DMS114 treated with DMSO at 0.1 percent for 48 hours (cell line): ENCODE data around the gene NEK9.
"Not testable (repeated sequence)": the region's sequence is repeated elsewhere in the genome, so short reads cannot be mapped to it uniquely, and the experiment has no call there.

Experiments
- DNase-seq: peaks from one replicate; lab custom pipeline; 2025; ENCODE audit not compliant: unreplicated experiment; lab: John Stamatoyannopoulos, UW

The NEK9 gene

DNA sequence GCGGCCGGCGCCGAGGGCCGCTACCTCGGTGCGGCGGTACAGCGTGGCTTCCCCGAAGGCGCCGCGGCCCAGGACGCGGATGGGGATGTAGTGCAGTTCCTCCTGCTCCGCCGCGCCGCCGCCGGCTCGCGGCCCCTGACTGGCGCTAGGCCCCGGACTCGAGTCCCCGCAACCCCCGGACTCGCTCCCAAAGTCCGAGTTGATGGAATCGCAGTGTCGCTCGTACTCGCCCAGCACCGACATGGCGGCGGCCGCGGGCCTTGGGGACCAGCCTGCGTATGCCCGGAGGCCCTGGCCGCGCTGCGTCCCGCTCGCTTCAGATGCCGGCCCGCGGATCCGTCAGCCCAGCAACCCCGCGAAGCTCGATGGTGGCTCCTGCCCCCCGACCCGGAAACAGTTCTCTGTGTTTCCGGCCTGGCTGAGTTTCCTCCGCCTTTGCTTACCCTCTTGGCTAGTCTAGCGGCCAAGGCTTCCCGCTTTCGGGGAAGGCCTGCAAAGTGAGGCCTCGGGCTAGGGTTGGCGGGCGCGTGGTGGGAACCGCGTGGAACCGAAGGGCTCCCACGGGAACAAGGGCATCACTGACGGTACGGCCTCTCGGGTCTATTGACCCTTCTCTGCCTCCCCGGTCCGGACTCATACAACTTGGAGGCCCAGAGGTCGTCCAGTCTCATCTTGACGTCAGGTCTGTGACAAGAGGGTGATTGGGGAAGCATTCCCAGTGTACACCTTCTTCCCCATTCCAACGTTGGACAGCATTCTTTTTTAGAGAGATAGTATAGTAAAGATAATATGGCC, at the start of gene NEK9:
NEK9 (minus strand) TSS at position 370 of the 795 bp plus-strand sequence; CDS start at position 243, 127 bp downstream.
- peak; percentile 74 for DNase-seq

DNA sequence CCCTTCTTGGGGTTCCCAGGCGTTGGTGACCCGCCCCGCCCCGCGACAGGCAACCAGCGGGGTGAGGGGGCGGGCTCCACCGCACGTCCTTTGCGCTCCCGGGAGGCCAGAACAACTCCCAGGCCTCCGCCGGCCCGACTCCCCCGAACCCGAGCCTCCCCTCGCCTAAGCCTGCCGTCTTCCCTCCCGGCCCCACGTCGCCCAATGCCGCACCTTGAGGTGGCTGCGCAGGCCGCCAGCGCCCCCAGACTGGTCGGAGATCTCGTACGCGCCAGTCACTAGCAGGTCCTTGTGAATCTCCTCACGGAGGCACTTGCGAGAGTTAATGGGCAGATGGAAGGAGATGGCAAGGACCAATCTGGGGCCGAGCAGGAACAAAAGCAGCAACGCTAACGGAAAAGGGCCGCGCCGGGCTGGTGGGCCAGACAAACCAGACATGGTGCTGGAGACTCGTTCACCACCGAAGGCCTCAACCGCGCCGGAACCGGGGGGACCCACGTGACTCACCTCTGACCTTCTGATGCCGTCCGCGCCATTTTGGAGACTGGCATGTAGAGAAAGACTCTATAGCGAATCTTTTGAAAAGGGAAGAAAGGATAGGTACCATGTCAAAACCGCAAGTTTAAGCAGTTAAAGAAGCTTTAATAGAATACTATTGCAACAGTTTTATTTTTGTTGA, 49.4 kb upstream of the NEK9 start, which contains the start of gene TMED10:
TMED10 (minus strand) TSS at position 471 of the 679 bp plus-strand sequence; CDS start at position 438, 33 bp downstream.
- DNase-seq, result peak; percentile 87

GRCh38 chr14:75175677-75176141, 48.9 kb upstream of the NEK9 start:
- no peak for DNase-seq

DNA sequence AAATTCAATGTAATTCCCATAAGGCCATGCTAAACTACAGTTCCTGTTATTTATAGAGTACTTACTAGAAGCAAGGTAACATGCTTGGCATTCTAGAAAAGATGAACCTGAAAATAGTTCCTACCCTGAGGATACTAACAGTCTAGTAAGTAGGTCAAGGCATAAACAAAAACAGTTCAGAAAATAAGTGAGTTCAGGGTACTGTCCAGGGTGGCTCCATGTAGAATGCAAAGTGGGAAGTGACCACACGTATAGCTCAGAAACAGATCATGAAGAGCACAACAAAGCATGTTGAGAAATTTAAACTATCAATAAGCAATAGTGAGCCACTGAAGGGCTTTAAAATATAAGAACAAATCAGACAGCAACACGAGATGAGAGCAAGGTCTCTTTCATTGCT, 47.2 kb upstream of the NEK9 start:
- DNase-seq, result no peak

DNA sequence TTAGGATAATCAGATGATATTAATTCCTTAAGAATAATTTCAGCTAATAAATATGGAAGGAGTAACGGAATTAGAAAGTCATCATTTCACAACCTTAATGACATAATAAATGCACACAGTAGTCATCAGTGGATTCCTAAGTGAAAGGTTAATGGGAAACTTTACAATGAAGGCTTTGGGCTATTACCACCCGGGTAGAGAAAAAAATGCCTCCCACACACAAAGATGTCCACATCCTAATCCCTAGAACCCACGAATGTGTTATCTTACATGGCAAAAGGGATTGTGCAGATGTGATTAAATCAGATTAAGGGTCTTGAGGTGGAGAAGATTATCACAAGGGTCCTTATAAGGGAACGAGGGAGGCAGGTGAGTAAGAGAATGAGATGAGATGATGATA, 43.9 kb upstream of the NEK9 start:
- DNase-seq, result no peak

DNA sequence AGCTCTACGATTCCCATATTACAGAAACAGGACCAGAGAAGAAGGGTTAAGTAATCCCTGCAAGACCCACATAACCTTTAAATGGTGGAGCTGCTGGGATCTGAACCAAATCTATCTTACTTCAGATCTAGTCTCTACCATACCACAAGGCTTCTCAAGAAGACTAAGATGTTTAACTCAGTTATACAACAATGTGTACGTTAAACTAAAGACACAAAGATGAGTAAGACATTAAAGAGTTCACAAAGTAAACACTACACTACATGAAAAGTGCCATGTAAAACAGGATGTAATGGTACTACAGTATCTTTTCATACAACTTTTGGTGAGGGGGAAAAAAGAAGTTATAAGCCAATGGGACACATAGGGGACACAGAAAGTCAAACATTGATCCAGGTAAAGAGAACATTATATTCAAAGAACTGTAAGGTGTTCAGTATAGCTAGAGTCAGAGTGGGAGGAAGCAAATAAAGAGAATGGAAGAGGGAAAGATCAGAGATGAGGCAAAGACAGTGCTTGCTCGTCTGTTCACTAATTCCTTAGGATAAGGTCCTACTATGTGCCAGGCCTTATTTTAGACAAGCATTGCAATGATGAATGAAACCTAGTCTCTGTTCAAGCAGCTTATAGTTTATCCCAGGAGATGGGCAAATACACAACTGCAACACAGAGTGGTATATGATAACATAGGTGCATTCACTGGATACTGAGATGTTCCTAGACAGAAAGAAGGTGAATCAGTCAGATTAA, 41.9 kb upstream of the NEK9 start:
- DNase-seq, result no peak

GRCh38 chr14:75167325-75167724, 40.5 kb upstream of the NEK9 start:
- DNase-seq, result no peak

GRCh38 chr14:75165586-75166391, 38.9 kb upstream of the NEK9 start:
- DNase-seq, result no peak

GRCh38 chr14:75164809-75165208, 38.0 kb upstream of the NEK9 start:
- DNase-seq, result no peak

- no peak for DNase-seq
Measured at GRCh38 chr14:75163677-75164076, 36.8 kb upstream of the NEK9 start.

DNA sequence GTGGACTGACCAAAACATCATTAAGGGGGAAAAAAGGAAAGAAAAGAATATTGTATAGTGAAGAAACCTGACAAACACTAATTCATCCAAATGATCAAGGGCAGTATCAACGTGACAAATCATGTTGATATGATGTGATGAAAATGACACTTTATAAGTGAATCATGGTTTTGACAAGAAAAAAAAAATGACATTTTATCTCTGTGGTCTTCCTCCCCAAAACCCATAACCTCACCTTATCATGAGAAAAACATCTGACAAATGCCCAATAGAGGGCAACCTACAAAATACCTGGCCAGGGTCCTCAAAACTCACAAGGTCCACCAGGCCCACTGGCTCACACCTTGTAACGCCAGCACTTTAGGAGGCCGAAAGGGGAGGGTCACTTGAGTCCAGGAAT, 35.8 kb upstream of the NEK9 start:
- DNase-seq, result no peak

DNA sequence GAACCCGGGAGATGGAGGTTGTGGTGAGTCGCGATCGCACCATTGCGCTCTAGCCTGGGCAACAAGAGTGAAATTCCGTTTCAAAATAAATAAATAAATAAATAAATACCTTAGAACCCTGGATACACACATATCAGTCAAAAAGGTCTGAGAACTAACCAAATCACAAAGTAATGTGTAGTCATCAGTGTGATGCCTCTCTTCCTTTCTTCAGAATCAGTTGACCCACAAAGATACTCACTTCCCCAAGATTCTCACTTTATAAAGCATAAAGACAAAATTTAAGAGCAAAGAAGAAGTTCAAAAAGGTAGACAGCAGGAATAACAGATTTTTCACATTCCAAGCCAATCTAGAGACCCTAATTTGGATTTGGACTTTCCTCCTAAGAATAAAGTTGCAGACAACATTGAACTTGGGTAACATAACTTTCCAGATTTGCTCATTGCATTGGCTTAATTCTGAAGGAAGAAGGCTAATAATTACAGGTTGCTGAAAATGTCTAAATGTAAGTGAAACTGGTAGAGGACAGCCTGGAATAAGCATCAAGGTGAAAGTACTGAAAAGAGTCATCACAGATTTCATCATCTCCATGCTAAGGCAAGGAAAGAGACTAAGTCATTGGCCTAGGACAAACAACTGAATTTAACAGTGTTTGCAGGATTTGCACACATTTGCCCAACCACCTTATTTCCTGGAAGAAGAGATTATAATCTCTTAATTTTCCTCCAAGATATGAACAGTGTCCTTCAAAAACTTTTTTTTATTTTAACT, 32.2 kb upstream of the NEK9 start:
- no peak for DNase-seq

GRCh38 chr14:75156901-75157300, 30.1 kb upstream of the NEK9 start:
- no peak for DNase-seq

GRCh38 chr14:75156111-75156510, 29.3 kb upstream of the NEK9 start:
- no peak for DNase-seq

GRCh38 chr14:75155169-75155568, 28.3 kb upstream of the NEK9 start:
- DNase-seq, result no peak

- no peak for DNase-seq
Measured at GRCh38 chr14:75153295-75153694, 26.4 kb upstream of the NEK9 start.

- DNase-seq, result no peak
Measured at GRCh38 chr14:75151851-75152250, 25.0 kb upstream of the NEK9 start.

DNA sequence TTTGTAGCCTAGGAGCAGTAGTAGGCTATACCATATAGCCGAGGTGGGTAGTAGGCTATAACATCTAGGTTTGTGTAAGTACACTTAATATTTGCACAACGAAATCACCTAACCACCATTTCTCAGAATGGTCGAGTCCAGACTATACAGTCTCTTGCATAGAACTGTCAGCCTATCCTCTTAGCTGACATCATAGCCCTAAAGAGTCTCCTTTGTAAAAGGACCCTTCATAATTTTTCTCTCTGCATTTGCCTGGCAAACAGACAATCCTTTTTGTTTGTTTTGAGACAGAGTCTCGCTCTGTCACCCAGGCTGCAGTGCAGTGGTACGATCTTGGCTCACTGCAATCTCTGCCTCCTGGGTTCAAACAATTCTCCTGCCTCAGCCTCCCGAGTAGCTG, 23.8 kb upstream of the NEK9 start:
- DNase-seq, result not testable (repeated sequence)

GRCh38 chr14:75150150-75150549, 23.3 kb upstream of the NEK9 start:
- no peak for DNase-seq
